Mesendoderm (in vitro differentiated cells): ENCODE results near the gene INPPL1.

Experiments
- DNase-seq: peaks from one replicate; pipeline ENCODE4 v3.0.0; 2013
- H2AK5ac ChIP-seq: 2 replicates; pipeline ENCODE4 v1.6.1; 2013; ENCODE audit warnings: low read length, inconsistent platforms
- H2BK120ac ChIP-seq: 2 replicates; pipeline ENCODE4 v1.6.1; 2013; ENCODE audit warnings: low read depth, mild to moderate bottlenecking, low read length, moderate library complexity, mixed read lengths
- H2BK15ac ChIP-seq: replicated peaks from 2 replicates; pipeline ENCODE4 v1.6.1; 2013; ENCODE audit warnings: low read depth, mild to moderate bottlenecking, moderate library complexity
- H2BK5ac ChIP-seq: 2 replicates; pipeline ENCODE4 v1.6.1; 2013; ENCODE audit warnings: low read length, inconsistent platforms
- H3K18ac ChIP-seq: 2 replicates; pipeline ENCODE4 v1.6.1; 2013; ENCODE audit warnings: mild to moderate bottlenecking, low read length, mixed read lengths
- H3K23ac ChIP-seq: one replicate; pipeline ENCODE4 v1.6.1; 2013; ENCODE audit warnings: low read length
- H3K27ac ChIP-seq: 2 replicates; pipeline ENCODE4 v1.5.1; 2013; ENCODE audit warnings: low read depth, mild to moderate bottlenecking, inconsistent platforms, low read length, moderate library complexity
- H3K27me3 ChIP-seq: 2 replicates; pipeline ENCODE4 v1.6.1; 2013; ENCODE audit warnings: low read length, control low read depth, mild to moderate bottlenecking, inconsistent platforms; ENCODE audit not compliant: insufficient read depth, poor library complexity
- H3K36me3 ChIP-seq: 2 replicates; pipeline ENCODE4 v1.6.1; 2013; ENCODE audit warnings: low read length, inconsistent platforms; ENCODE audit not compliant: control insufficient read depth, insufficient read depth
- H3K4ac ChIP-seq: one replicate; pipeline ENCODE4 v1.6.1; 2013; ENCODE audit warnings: low read depth, mild to moderate bottlenecking, low read length, moderate library complexity
- H3K4me1 ChIP-seq: 2 replicates; pipeline ENCODE4 v1.6.1; 2013; ENCODE audit warnings: low read depth, low read length, inconsistent platforms; ENCODE audit not compliant: control insufficient read depth
- H3K4me2 ChIP-seq: 2 replicates; pipeline ENCODE4 v1.6.1; 2013; ENCODE audit warnings: low read length
- H3K4me3 ChIP-seq: 2 replicates; pipeline ENCODE4 v1.5.1; 2013; ENCODE audit warnings: mild to moderate bottlenecking, low read length
- H3K56ac ChIP-seq: one replicate; pipeline ENCODE4 v1.6.1; 2013; ENCODE audit warnings: low read length
- H3K79me1 ChIP-seq: 2 replicates; pipeline ENCODE4 v1.6.1; 2013; ENCODE audit warnings: low read length, inconsistent platforms
- H3K79me2 ChIP-seq: 2 replicates; pipeline ENCODE4 v1.6.1; 2013; ENCODE audit warnings: mild to moderate bottlenecking, low read length; ENCODE audit not compliant: control insufficient read depth, insufficient read depth
- H3K9ac ChIP-seq: 2 replicates; pipeline ENCODE4 v1.6.1; 2013; ENCODE audit warnings: low read length, inconsistent platforms
- H4K5ac ChIP-seq: one replicate; pipeline ENCODE4 v1.6.1; 2013; ENCODE audit warnings: low read length
- H4K8ac ChIP-seq: one replicate; pipeline ENCODE4 v1.6.1; 2013; ENCODE audit warnings: low read depth, mild to moderate bottlenecking, control low read depth, low read length, moderate library complexity
- WGBS: extraction: QIAGEN DNeasy Blood & Tissue Kit; methylation state at CpG from one replicate; pipeline ENCODE4 v1.1.7; 2013; ENCODE audit warnings: low lambda C conversion rate, missing lambda C conversion rate; ENCODE audit not compliant: insufficient coverage; ENCODE audit errors: extremely low coverage; 5-methylcytosine and 5-hydroxymethylcytosine counted together

INPPL1 gene

DNA sequence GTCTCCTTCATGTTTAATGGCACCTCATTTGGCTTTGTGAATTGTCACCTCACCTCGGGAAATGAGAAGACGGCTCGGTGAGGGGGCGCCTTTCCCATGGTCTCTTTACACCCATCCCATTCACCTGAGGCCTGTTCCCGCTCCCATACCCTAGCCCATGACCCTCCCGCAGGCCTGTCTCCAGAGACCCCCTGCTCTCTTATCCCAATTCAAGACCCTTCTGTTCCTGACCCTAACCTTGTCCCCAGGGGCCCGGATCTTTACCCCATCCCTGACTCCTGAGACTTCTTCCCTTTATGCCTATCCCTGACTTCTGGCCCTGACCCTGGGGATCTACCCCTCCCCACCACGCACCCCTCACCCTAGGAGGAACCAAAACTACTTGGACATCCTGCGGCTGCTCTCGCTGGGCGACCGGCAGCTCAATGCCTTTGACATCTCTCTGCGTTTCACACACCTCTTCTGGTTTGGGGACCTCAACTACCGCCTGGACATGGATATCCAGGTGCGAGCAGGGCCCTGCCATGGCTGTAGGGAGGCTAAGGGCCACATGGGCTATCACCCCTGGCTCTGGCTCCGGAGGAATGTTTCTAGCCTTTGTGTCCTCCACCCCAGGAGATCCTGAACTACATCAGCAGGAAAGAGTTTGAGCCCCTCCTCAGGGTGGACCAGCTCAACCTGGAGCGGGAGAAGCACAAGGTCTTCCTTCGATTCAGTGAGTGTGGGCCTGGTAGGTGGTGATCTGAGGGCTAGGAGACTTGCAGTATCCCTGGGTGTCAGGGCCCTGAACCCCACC lies 7.9 kb downstream of the INPPL1 start:
- no CpG with 5 or more reads among the region's 18 CpGs for WGBS
- H3K23ac ChIP-seq = no peak overlapping the region
- no peak overlapping the region for H4K8ac ChIP-seq
- H3K56ac ChIP-seq = no peak overlapping the region
- H4K5ac ChIP-seq = no peak overlapping the region
- no peak overlapping the region for H2AK5ac ChIP-seq
- H3K4me3 ChIP-seq = no peak overlapping the region
- no peak overlapping the region for H3K9ac ChIP-seq
- H2BK15ac ChIP-seq = no peak overlapping the region
- H3K4ac ChIP-seq = no peak overlapping the region
- H3K79me2 ChIP-seq = no peaks in the 10 kb centered on the region
- no peak overlapping the region for H3K18ac ChIP-seq
- no peak overlapping the region for H3K4me2 ChIP-seq
- H3K79me1 ChIP-seq = peaks cover 3% of the 10 kb centered on the region
- no peak overlapping the region for H2BK120ac ChIP-seq
- H2BK5ac ChIP-seq = no peak overlapping the region
- peaks cover 36% of the 10 kb centered on the region for H3K36me3 ChIP-seq
- no peaks in the 10 kb centered on the region for H3K27me3 ChIP-seq
- DNase-seq = no peak
- no peaks in the 10 kb centered on the region for H3K4me1 ChIP-seq
- no peak overlapping the region for H3K27ac ChIP-seq

GRCh38 chr11:72233056-72233772 lies 8.6 kb downstream of the INPPL1 start:
- Histone ChIP-seq H3K4ac (no peak overlapping the region), H3K4me1 (peaks cover 3% of the 10 kb centered on the region), H2BK15ac (no peak overlapping the region), H3K56ac (no peak overlapping the region), H3K36me3 (peaks cover 36% of the 10 kb centered on the region), H3K18ac (no peak overlapping the region), H3K79me1 (no peaks in the 10 kb centered on the region), H3K4me3 (no peak overlapping the region), H3K27ac (no peak overlapping the region), H2AK5ac (no peak overlapping the region), H3K4me2 (no peak overlapping the region), H3K23ac (no peak overlapping the region), H4K8ac (no peak overlapping the region), H4K5ac (no peak overlapping the region), H2BK5ac (no peak overlapping the region), H3K79me2 (no peaks in the 10 kb centered on the region), H3K9ac (no peak overlapping the region), H2BK120ac (no peak overlapping the region), H3K27me3 (no peaks in the 10 kb centered on the region)
- DNase-seq = no peak
- no CpG with 5 or more reads among the region's 13 CpGs for WGBS

GRCh38 chr11:72233773-72234513 lies 9.4 kb downstream of the INPPL1 start:
- Histone ChIP-seq H3K4me2 (no peak overlapping the region), H3K27me3 (no peaks in the 10 kb centered on the region), H2BK120ac (no peak overlapping the region), H3K23ac (no peak overlapping the region), H2BK15ac (no peak overlapping the region), H3K9ac (no peak overlapping the region), H3K36me3 (peaks cover 36% of the 10 kb centered on the region), H4K5ac (no peak overlapping the region), H3K79me1 (no peaks in the 10 kb centered on the region), H3K4me3 (no peak overlapping the region), H3K18ac (no peak overlapping the region), H3K4me1 (peaks cover 7% of the 10 kb centered on the region), H2BK5ac (no peak overlapping the region), H2AK5ac (no peak overlapping the region), H3K79me2 (no peaks in the 10 kb centered on the region), H3K4ac (no peak overlapping the region), H3K27ac (no peak overlapping the region), H3K56ac (no peak overlapping the region), H4K8ac (no peak overlapping the region)
- DNase-seq = no peak
- WGBS = no CpG with 5 or more reads among the region's 8 CpGs

DNA sequence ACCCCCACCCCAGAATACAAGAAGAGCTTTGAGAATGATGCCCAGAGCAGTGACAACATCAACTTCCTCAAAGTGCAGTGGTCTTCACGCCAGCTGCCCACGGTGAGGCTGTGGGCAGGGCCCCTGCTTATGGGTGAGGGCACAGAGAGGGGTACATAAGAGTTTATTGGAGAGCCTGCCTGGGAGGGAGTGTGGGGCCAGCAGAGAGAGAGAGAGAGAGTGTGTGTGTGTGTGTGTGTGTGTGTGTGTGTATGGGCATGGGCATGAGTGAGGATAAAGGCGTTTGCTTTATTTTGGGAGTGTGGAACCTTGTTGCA lies 9.9 kb downstream of the INPPL1 start:
- Histone ChIP-seq H3K4me1 (peaks cover 10% of the 10 kb centered on the region), H3K27me3 (no peaks in the 10 kb centered on the region), H3K56ac (no peak overlapping the region), H3K9ac (no peak overlapping the region), H3K79me1 (no peaks in the 10 kb centered on the region), H4K5ac (no peak overlapping the region), H2BK5ac (no peak overlapping the region), H3K4me2 (no peak overlapping the region), H2AK5ac (no peak overlapping the region), H3K27ac (no peak overlapping the region), H3K18ac (no peak overlapping the region), H2BK120ac (no peak overlapping the region), H3K36me3 (peaks cover 31% of the 10 kb centered on the region), H3K79me2 (no peaks in the 10 kb centered on the region), H3K4me3 (no peak overlapping the region), H4K8ac (no peak overlapping the region), H3K4ac (no peak overlapping the region), H3K23ac (no peak overlapping the region), H2BK15ac (no peak overlapping the region)
- no peak for DNase-seq
- no CpG with 5 or more reads among the region's 3 CpGs for WGBS

GRCh38 chr11:72234920-72235319 lies 10.4 kb downstream of the INPPL1 start:
- Histone ChIP-seq H3K27me3 (peaks cover under 1% of the 10 kb centered on the region), H2BK120ac (no peak overlapping the region), H3K36me3 (peaks cover 28% of the 10 kb centered on the region), H3K79me2 (no peaks in the 10 kb centered on the region), H3K56ac (no peak overlapping the region), H3K27ac (no peak overlapping the region), H3K9ac (no peak overlapping the region), H3K23ac (no peak overlapping the region), H3K4me3 (no peak overlapping the region), H4K5ac (no peak overlapping the region), H4K8ac (no peak overlapping the region), H3K18ac (no peak overlapping the region), H3K4me2 (no peak overlapping the region), H3K4me1 (peaks cover 10% of the 10 kb centered on the region), H2BK15ac (no peak overlapping the region), H3K4ac (no peak overlapping the region), H2BK5ac (no peak overlapping the region), H3K79me1 (no peaks in the 10 kb centered on the region), H2AK5ac (no peak overlapping the region)
- no peak for DNase-seq
- no CpG with 5 or more reads among the region's 4 CpGs for WGBS
